RWPE2 (cell line): Measurements from ENCODE around the gene CTXN1.

Source experiments
- ATAC-seq: fragments of 200-7000 bp; cut with Tn5 transposase; 3 replicates; pipeline ENCODE4 v1.9.1; 2021; ENCODE audit warnings: low read depth
- DNase-seq: peaks from one replicate; pipeline ENCODE4 v3.0.0-alpha.2; 2020; ENCODE audit warnings: low spot score
- H3K27ac ChIP-seq: fragments of 450-650 bp; 2 replicates; pipeline ENCODE4 v1.5.1; 2017; ENCODE audit warnings: mild to moderate bottlenecking; ENCODE audit not compliant: poor library complexity, severe bottlenecking
- H3K27me3 ChIP-seq: fragments of 250-450 bp; sonication (Bioruptor Pico); 2 replicates; pipeline ENCODE4 v1.5.1; 2021; ENCODE audit warnings: mild to moderate bottlenecking, moderate library complexity; ENCODE audit not compliant: insufficient read depth, poor library complexity, severe bottlenecking
- H3K36me3 ChIP-seq: fragments of 250-450 bp; sonication (Bioruptor Pico); 2 replicates; pipeline ENCODE4 v1.5.1; 2020; ENCODE audit warnings: low read depth, mild to moderate bottlenecking, moderate library complexity
- H3K4me1 ChIP-seq: fragments of 250-450 bp; sonication (Bioruptor Pico); 2 replicates; pipeline ENCODE4 v1.5.1; 2021; ENCODE audit warnings: mild to moderate bottlenecking, moderate library complexity; ENCODE audit not compliant: insufficient read depth, poor library complexity, severe bottlenecking
- H3K4me3 ChIP-seq: fragments of 250-450 bp; sonication (Bioruptor Pico); 2 replicates; pipeline ENCODE4 v1.5.1; 2021; ENCODE audit warnings: mild to moderate bottlenecking, moderate library complexity; ENCODE audit not compliant: severe bottlenecking
- H3K9me3 ChIP-seq: fragments of 250-450 bp; sonication (Bioruptor Pico); 2 replicates; pipeline ENCODE4 v1.5.1; 2021; ENCODE audit warnings: mild to moderate bottlenecking, moderate library complexity; ENCODE audit not compliant: severe bottlenecking
- CTCF ChIP-seq: fragments of 450-650 bp; IDR thresholded peaks from one replicate; pipeline ENCODE4 v1.5.1; 2017; ENCODE audit warnings: mild to moderate bottlenecking, moderate library complexity; ENCODE audit not compliant: poor library complexity, severe bottlenecking

The CTXN1 gene

DNA sequence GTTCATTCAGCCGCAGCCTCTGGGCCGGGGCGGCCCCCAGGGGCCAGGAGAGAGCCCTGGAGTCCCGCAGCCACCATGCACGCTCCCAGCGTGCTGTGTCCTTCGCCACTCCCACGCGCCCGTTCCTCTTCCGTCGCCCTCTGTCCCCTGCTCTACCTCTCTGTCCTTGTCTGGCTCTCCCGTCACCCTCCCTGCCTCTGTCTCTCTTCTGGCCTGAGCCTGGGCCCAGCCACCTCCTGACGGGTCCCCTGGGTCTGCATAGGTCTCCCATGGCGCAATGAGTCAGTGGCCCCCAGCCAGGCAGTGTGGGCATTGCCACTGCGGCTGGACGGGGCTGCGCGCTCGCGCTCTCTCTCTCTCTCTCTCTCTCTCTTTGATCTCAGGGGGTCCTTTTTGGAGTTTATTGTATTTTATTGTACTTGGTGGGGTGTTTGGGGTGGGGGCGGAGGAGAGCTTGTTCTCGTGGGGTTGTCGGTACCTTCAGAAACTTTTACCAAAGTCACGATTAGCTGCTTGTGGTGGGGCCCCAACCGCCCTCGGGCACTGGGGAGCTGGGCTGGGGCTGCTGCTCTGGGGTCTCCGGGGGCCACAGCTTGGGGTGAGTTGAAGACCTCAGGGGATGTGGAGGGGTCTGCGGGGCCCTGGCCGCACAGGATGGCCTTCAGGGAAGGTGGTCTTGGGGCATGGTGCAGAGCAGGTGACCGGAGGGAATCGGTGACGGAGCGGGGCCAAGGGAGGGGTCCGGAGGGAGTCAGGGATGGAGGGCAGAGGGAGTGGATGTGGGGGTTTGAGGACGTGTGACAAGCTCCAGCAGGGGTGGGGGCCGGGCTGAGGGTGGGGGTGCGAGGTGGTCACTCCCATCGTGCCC, 13.0 kb downstream of the CTXN1 start:
- Histone ChIP-seq H3K4me1 (no peaks in the 10 kb centered on the region), H3K27ac (no peak overlapping the region), H3K36me3 (peaks cover 16% of the 10 kb centered on the region), H3K4me3 (no peak overlapping the region), H3K27me3 (peaks cover 7% of the 10 kb centered on the region), H3K9me3 (no peaks in the 10 kb centered on the region)
- ATAC-seq: no peak
- DNase-seq: no peak
- TF ChIP-seq CTCF: no peak

- peaks cover 7% of the 10 kb centered on the region for H3K27me3 ChIP-seq
- no peaks in the 10 kb centered on the region for H3K9me3 ChIP-seq
- peaks cover 16% of the 10 kb centered on the region for H3K36me3 ChIP-seq
- no peak overlapping the region for H3K27ac ChIP-seq
- no peaks in the 10 kb centered on the region for H3K4me1 ChIP-seq
- DNase-seq: no peak
- ATAC-seq: no peak
- H3K4me3 ChIP-seq: no peak overlapping the region
- TF ChIP-seq CTCF: no peak
Observed at GRCh38 chr19:7912144-7912696, 13.7 kb downstream of the CTXN1 start.

DNA sequence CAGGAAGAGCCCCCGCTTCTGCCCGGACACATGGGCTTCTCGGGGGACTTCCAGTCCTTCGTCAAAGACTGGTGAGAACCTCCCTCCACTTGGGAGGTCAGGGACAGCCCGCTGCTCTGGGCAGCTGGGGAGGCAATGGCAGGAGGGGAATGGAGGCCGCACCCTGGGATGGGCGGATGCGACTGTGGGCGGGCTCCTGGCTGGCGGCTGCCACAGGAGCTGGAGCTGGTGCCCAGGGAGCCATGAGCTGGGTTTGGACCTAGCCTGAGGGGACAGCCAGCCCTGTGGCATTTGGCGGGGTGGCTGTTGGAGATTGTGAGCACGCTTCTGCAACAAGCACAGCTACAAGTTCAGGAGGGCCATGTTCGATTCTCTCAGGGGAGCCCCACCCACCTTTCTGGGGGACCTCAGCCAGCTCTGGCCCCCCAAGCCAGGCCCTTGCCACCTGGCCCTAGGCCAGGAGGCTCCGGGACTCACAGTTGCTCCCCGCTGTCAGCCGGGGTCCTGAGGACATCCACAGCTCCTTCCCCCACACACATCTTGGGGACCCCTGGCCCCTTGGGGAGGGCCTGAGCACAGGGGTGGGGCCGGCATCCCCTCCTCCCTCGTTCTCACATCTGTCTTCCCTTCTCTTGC, 14.3 kb downstream of the CTXN1 start:
- no peaks in the 10 kb centered on the region for H3K9me3 ChIP-seq
- no peak for TF ChIP-seq CTCF
- H3K36me3 ChIP-seq: peaks cover 16% of the 10 kb centered on the region
- H3K4me3 ChIP-seq: no peak overlapping the region
- H3K27ac ChIP-seq: no peak overlapping the region
- ATAC-seq: no peak
- no peak for DNase-seq
- H3K4me1 ChIP-seq: no peaks in the 10 kb centered on the region
- peaks cover 7% of the 10 kb centered on the region for H3K27me3 ChIP-seq

DNA sequence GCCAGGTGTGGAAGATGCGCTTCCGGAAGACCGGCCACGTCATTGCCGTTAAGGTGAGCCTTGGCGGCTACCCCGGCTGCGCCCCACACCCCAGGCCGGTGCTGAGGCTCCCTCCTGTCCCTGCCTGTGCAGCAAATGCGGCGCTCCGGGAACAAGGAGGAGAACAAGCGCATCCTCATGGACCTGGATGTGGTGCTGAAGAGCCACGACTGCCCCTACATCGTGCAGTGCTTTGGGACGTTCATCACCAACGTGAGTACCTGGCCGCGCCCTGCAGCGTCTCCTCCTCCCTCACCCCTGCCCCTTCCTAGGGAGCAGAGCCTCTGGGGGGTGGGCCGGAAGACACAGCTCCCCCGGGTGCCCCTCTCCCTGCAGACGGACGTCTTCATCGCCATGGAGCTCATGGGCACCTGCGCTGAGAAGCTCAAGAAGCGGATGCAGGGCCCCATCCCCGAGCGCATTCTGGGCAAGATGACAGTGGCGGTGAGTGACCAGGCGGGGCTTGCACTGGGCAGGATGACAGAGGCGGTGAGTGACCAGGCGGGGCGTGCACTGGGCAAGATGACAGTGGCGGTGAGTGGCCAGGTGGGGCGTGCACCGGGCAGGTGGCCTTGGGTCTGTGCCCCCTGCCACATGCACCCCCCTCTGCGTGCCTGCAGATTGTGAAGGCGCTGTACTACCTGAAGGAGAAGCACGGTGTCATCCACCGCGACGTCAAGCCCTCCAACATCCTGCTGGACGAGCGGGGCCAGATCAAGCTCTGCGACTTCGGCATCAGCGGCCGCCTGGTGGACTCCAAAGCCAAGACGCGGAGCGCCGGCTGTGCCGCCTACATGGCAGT, 15.4 kb downstream of the CTXN1 start:
- Histone ChIP-seq H3K36me3 (peaks cover 27% of the 10 kb centered on the region), H3K9me3 (no peaks in the 10 kb centered on the region), H3K27me3 (peaks cover 2% of the 10 kb centered on the region), H3K4me1 (no peaks in the 10 kb centered on the region), H3K4me3 (no peak overlapping the region), H3K27ac (no peak overlapping the region)
- DNase-seq (no peak), ATAC-seq (no peak)
- TF ChIP-seq CTCF: no peak
